HPDE6-E6E7 (cell line): Measurements from ENCODE around the gene IPO5.
"Not testable (repeated sequence)": the region's sequence is repeated elsewhere in the genome, so short reads cannot be mapped to it uniquely, and the experiment has no call there.

Experiments
- DNase-seq: peaks from one replicate; pipeline ENCODE4 v3.0.0; 2011; ENCODE audit warnings: missing footprints; ENCODE audit errors: extremely low spot score

The IPO5 gene

DNA sequence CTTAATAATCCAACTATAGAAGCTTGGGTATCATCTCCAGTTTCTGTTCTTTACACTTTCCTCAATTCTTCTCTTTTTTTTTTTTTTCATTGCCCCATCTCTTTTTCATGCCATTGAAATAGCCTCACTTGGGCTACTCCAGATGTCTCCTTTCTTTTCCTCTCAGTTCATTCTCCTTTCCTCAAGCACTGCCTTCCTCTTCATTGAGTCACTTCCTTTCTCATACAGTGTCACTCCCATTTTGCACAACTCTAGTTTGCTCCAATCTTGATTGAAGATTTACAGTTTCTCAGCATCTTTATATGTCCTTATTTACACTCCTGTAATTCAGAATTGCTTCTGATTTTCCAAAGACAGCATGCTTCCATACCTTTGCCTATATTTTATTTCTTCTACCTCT, 61.3 kb downstream of the IPO5 start:
- DNase-seq: no peak

DNA sequence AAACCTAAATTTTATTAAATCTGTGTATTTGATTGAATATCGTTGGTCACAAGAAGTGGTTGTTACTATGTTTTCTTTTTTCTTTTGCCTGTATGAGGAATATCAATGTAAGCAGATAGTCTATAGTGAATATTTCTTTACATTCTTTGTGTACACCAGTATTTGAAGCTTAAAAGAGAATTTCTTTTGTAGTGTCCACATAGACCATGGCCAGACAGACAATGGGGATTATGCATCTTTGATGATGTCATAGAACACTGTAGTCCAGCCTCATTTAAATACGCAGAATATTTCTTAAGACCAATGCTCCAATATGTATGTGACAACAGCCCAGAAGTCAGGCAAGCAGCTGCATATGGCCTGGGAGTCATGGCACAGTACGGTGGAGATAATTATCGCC, 64.8 kb downstream of the IPO5 start:
- no peak for DNase-seq

DNA sequence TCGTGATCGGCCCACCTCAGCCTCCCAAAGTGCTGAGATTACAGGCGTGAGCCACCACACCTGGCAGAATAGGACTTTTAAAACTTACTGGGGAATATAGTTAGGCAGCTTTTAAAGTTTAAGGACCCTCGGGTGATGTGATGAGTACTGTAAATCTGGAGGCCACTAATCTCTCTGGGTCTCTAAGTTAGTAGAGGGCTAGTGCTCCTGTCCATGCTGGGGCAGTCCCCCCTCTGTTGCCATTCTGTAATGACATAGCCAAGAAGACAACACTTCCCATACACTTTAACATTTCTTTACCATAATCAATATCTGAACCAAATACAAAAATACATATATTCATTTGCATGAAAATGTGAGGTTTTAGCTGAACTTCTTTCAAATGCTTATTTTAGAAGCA, 65.7 kb downstream of the IPO5 start:
- DNase-seq: no peak

DNA sequence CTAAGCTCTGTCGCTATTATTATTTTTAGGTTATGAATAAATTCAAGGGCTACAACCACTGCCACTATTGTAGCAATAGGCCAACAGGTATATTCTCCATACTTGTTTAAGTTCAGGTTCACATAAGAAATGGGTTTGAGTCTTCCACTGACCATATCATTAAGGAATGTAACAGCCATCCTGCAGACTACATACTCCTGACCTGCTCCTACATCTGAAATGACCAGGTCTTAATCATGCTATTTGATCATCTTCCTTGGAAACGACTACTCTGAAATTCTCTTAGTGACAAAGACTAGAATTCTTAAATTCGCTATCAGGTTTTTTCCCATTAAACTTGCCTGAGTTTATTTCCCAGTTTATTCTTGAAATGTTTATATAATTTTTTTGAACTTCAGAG, 66.8 kb downstream of the IPO5 start:
- no peak for DNase-seq

- DNase-seq: no peak
Observed at GRCh38 chr13:98022210-98022609, 68.7 kb downstream of the IPO5 start.

DNA sequence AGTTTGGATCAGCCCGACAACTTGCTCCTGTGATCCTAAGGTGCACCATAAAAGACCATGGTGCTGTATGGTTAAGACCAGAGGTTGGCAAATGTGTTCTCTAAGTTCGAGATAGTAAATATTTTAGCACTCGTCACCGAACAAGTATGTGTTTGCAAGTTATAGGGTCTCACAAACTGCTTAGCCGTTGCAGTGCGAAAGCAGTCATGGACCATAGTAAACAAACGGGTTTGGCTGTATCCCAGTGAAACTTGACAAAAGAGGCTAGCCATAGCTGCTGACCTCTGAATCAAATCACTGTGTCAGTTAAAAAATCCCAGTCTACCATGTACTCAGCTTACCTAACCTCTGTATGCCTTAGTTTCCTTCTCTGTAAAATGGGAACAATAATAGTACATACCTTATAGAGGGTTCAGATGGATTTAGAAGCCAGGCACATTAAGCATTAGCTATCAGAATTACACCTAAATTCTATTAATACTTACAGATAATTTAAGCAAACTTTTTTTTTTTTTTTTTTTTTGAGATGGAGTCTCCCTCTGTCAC, 72.1 kb downstream of the IPO5 start:
- no peak for DNase-seq

DNA sequence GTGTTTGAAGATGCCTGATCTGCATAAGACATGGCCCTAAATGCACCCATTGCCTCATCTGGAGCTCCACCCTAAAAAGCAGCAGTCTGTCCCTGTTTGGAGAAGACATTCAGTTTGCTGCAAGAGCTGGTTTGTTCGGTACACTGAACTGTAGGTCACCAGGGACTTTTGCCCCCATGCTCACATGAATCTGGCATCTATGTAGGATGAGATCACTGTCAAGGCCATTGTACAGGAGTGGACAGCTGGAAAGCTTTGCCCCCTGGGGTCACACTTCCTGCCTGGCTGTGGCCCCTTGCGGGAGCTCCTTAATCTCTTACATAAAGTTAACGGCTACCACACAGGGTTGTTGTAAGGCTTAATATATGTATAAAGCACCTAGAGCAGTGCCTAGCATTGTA, 73.0 kb downstream of the IPO5 start:
- no peak for DNase-seq

DNA sequence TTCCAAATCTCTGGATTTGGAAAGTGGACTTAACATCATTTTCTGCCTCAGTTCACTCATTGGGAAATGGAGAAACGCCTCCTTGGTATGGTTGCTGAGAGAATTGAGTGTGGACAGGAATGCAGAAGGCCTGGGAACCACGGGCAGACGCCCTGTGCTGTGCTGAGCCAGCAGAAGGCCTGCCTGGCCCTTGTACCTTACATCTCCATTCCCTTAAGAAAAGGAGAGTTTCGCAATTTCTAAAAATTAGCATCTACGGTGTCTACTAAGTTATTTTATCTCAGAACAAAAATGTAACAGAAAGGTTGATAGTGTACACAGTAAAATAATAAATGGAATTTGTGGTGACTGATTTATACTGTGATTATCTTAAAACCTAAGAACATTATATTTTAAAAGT, 78.7 kb downstream of the IPO5 start:
- no peak for DNase-seq

DNA sequence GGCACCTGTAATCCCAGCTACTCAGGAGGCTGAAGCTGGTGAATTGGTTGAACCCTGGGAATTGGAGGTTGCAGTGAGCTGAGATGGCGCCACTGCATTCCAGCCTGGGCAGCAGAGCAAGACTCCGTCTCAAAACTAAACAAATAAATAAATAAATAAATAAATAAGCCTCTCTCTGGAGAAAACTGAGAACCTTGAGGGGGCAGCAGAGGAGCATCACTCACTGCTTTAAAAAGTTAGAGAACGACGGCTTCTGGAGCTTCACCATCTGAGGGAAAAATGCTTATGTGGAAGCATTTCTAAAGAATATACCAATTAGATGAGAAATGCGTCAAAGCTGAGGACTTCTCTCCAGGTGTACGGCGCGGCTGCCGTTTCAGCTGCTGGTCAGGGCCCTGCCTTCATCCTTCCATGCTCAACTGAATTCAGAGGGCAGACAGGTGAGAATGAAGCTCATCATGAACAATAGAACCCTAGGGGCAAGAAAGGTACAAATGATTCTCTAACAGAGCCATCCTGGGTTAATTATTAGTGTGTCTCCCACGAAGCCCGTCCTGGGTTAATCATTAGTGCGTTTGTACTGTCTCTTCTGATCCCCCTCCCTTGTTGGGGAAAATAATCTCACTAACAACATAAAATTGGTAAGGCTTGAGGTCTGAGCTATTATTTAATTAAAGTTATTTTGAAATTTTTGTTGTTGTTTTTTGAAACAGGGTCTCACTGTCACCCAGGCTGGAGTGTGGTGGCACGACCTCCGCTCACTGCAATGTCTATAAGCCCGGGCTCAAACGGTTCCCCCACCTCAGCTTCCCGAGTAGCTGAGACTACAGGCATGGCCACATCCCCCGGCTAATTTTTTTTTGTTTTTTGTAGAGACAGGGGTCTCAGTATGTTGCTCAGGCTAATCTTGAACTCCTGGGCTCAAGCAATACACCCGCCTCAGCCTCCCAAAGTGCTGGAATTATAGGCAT, 80.1 kb downstream of the IPO5 start:
- no peak for DNase-seq

DNA sequence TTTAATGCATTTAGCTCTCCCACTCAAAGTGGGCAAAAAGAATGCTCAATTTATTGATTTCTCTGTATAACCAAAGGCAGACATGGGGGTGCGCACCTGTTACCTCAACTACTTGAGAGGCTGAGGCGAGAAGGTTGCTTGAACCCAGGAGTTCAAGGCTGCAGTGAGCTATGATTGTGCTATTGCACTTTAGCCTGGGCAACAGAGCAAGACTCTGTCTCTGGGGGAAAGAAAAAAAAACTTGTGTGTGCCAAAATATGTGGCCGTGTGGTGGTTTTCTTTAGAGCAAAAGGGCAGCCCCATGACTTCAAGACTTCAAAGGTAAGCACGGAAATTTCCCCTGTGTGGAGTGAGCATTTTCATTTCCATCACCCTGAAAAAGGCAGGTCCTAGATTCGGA, 81.9 kb downstream of the IPO5 start:
- DNase-seq: no peak

GRCh38 chr13:98036564-98037302, 83.3 kb downstream of the IPO5 start:
- not testable (repeated sequence) for DNase-seq

- no peak for DNase-seq
Observed at GRCh38 chr13:98039261-98039660, 85.8 kb downstream of the IPO5 start.

GRCh38 chr13:98039964-98040363, 86.5 kb downstream of the IPO5 start:
- no peak for DNase-seq

- no peak for DNase-seq
Observed at GRCh38 chr13:98041081-98041820, 87.8 kb downstream of the IPO5 start.

GRCh38 chr13:98044301-98044700, 90.8 kb downstream of the IPO5 start:
- DNase-seq: no peak

GRCh38 chr13:98047785-98048184, 94.3 kb downstream of the IPO5 start:
- DNase-seq: not testable (repeated sequence)

DNA sequence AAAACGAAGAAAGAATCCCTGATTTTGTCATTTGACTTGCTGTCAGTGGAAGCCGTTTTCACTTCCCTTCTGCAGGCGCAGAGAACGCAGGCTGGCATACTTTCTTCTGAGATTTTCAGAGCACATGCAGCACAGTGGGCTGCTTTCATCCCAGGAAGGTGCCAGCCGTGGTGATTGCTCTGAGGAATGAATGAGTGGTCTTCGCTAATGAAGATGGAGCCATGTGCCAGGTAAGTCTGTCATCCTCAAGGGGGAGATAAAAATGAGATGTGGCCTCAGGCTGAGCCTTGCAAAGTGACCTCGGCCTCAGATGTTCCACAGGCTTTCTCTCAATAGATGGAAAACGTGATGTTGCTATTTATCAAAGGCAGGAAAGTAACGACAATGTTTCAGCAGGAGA, 94.8 kb downstream of the IPO5 start:
- no peak for DNase-seq

DNA sequence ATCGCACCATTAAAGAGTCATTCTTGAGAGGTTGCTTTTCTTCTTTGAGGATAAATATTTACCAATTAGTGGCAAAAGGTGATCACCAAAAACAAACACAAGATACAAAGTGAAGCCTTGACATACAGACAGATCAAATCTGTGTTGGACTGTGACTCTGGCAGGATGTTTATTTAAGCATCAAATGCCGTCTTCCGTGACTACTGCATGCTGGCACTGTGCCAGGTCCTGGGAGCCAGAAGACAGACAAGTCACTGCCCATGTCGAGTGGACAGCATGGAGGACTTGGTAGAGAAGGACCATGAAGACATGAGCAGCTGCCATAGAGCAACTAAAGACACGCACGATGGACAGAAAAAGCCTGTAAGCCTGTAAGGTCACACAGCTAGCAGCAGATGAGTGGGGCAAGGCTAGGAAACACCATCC, 96.6 kb downstream of the IPO5 start:
- no peak for DNase-seq

DNA sequence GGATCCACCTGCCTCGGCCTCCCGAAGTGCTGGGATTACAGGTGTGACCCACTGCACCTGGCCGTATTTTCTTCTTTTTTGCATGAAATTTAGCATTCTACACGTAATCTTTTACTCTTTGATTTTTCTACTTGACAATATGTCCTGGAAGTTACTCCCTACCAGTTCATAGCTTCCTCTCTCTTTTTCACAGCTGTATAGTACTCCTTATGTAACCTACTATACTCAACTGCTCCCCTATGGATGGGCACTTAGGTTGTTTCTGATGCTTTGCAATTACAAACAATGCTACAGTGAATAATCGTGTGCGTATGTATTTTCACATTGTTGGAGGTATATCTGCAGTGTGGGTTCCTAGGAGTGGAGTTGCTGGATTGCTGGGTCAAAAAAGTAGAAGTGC, 98.9 kb downstream of the IPO5 start:
- DNase-seq: no peak

DNA sequence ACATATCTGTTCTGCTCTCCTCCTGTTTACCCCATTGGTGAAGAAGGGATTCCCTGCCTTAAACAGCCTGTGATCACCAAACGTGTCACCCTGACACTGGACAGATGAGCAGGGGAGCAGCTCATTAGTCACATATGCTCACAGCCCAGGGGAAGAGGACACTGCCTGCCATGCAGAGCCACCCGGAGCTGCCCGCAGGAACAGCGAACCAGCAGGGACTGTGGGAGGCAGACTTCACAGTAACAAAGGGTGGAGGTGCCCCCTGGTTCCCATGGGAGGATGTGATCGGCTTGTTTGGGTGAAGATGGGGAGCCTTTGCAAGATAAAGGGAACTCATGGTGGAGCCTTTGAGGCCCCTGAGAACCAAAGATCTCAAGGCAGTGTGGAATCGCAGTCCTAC, 100.8 kb downstream of the IPO5 start:
- no peak for DNase-seq

GRCh38 chr13:98055623-98056022, 102.1 kb downstream of the IPO5 start:
- no peak for DNase-seq

DNA sequence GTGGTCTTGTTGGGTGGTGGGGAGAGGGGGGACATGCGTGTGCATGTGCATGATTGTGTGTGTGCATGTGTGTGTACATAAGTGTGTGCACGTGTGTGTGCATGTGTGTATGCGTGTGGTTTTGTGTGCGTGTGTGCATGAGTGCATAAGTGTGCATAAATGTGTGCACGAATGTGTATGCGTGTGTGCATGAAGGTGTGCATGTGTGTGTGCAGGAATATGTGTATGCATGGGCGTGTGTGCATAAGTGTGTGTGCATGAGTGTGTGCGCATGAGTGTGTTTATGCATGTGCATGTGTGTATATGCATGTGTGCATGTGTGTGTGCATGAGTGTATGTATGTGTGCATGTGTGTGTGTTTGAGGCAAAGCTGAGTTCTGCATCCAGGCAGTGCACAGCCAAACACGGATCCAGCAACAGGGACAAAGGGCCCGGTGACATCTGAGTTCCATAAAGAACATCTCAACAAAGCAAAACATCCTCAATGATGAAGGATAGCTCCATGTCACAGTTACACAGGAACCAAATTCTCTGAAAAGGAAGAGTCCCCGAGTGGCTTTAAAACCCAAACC, 103.5 kb downstream of the IPO5 start:
- DNase-seq: no peak
